Measurements from ENCODE around the gene EVI2B.
"Not testable (repeated sequence)": the region's sequence is repeated elsewhere in the genome, so short reads cannot be mapped to it uniquely, and the experiment has no call there.

- not testable (repeated sequence) for TF ChIP-seq CTCF (IDR thresholded peaks at IDR 0.05); POLR2A (IDR thresholded peaks at IDR 0.05); POLR2AphosphoS5 (IDR thresholded peaks at IDR 0.05; ENCODE audit: insufficient read depth in 1 of 2, low read depth in 1 of 2)
These were observed 50.9 kb downstream of the EVI2B start for GRCh38 chr17:31262923-31263322.

Measured in vagina (tissue), 2 donors.